ENCODE results near the gene MMP11. TPM values are rescaled to one million over a fixed set of nuclear protein-coding genes. Genes with fewer than 3 reads are reported as not detected.

The MMP11 gene
- total and polyA plus RNA-seq, 4 donors: 0.33 to 33.7 (median 0.61) TPM

DNA sequence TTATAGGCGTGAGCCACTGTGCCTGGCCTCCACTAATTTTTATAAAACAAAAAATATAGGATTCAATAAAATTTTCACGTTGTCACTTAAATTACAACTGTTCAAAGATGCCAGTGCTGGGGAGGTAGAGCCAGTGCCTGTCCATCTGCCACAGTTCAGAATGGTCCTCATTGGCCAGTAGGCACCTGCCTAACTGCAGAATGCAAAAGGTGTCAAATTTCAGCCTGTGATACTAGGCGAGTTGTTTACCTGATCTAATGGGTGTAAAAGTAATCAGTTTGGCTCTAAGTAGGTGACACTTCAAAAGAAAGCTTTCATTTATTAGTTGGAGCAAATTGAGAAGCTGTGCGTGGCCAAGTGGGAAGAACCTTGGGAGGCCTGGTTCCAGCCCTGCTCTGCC, 16.5 kb downstream of the MMP11 start:
- Histone ChIP-seq H3K27me3 (ENCODE audit: control insufficient read depth in 4 of 4, insufficient read depth in 4 of 4, low read length in 3 of 4) (no peaks in the 10 kb centered on the region), H3K4me3 (ENCODE audit: low read depth in 1 of 3, low read length in 3 of 3) (no peak overlapping the region), H3K9ac (ENCODE audit: low read depth in 1 of 2, low read length in 2 of 2) (no peak overlapping the region), H3K36me3 (ENCODE audit: control insufficient read depth in 4 of 4, insufficient read depth in 3 of 4, low read depth in 1 of 4, low read length in 3 of 4) (peaks cover 3 to 15% (median 5%) of the 10 kb centered on the region in 4 donors), H3K27ac (ENCODE audit: low read depth in 1 of 2, low read length in 2 of 2) (no peak overlapping the region), H3K9me3 (ENCODE audit: control insufficient read depth in 4 of 4, low read length in 3 of 4) (no peaks in the 10 kb centered on the region), H3K4me1 (ENCODE audit: control insufficient read depth in 4 of 4, insufficient read depth in 4 of 4, low read length in 3 of 4) (peaks cover 3 to 29% (median 20%) of the 10 kb centered on the region in 4 donors)
- TF ChIP-seq HNF4A (conservative IDR thresholded peaks at IDR 0.05) (no peak), FOXA1 (IDR thresholded peaks at IDR 0.05) (no peak), EGR1 (IDR thresholded peaks at IDR 0.05; ENCODE audit: low read depth in 2 of 2) (no peak), JUND (IDR thresholded peaks at IDR 0.05) (no peak), FOXA2 (IDR thresholded peaks at IDR 0.05) (no peak), HNF4G (IDR thresholded peaks at IDR 0.05) (no peak), RAD21 (IDR thresholded peaks at IDR 0.05) (no peak), YY1 (IDR thresholded peaks at IDR 0.05) (no peak), SP1 (IDR thresholded peaks at IDR 0.05) (no peak)
- TF ChIP-seq, protein P1, sequence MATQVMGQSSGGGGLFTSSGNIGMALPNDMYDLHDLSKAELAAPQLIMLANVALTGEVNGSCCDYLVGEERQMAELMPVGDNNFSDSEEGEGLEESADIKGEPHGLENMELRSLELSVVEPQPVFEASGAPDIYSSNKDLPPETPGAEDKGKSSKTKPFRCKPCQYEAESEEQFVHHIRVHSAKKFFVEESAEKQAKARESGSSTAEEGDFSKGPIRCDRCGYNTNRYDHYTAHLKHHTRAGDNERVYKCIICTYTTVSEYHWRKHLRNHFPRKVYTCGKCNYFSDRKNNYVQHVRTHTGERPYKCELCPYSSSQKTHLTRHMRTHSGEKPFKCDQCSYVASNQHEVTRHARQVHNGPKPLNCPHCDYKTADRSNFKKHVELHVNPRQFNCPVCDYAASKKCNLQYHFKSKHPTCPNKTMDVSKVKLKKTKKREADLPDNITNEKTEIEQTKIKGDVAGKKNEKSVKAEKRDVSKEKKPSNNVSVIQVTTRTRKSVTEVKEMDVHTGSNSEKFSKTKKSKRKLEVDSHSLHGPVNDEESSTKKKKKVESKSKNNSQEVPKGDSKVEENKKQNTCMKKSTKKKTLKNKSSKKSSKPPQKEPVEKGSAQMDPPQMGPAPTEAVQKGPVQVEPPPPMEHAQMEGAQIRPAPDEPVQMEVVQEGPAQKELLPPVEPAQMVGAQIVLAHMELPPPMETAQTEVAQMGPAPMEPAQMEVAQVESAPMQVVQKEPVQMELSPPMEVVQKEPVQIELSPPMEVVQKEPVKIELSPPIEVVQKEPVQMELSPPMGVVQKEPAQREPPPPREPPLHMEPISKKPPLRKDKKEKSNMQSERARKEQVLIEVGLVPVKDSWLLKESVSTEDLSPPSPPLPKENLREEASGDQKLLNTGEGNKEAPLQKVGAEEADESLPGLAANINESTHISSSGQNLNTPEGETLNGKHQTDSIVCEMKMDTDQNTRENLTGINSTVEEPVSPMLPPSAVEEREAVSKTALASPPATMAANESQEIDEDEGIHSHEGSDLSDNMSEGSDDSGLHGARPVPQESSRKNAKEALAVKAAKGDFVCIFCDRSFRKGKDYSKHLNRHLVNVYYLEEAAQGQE (IDR thresholded peaks at IDR 0.05): no peak
- TF ChIP-seq, protein P2, sequence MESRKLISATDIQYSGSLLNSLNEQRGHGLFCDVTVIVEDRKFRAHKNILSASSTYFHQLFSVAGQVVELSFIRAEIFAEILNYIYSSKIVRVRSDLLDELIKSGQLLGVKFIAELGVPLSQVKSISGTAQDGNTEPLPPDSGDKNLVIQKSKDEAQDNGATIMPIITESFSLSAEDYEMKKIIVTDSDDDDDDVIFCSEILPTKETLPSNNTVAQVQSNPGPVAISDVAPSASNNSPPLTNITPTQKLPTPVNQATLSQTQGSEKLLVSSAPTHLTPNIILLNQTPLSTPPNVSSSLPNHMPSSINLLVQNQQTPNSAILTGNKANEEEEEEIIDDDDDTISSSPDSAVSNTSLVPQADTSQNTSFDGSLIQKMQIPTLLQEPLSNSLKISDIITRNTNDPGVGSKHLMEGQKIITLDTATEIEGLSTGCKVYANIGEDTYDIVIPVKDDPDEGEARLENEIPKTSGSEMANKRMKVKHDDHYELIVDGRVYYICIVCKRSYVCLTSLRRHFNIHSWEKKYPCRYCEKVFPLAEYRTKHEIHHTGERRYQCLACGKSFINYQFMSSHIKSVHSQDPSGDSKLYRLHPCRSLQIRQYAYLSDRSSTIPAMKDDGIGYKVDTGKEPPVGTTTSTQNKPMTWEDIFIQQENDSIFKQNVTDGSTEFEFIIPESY (IDR thresholded peaks at IDR 0.05): no peak
- TF ChIP-seq, protein P3, sequence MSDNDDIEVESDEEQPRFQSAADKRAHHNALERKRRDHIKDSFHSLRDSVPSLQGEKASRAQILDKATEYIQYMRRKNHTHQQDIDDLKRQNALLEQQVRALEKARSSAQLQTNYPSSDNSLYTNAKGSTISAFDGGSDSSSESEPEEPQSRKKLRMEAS (IDR thresholded peaks at IDR 0.05): no peak
- WGBS: 78% methylated on average over 4 of the region's 4 CpGs
- no peak for DNase-seq (ENCODE audit: low spot score)

DNA sequence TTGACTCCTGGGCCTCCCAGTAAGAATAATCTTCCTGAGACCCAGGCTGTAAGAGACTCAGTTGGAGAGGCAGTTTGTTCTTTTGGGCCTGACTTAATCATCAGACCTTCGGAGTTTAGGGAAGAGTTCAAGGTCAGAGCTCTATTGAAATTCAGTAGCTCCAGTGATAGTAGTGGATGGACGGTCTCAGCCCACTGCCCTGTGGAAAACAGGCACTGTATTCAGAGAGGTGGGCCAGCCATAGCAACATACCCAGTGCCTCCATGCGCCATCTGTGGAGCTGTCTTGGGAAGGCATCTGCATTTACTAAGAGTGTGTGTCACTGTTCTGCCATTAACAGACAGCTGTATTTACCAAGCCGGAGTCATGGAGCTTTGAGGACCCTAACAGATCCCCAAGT, 17.0 kb downstream of the MMP11 start:
- H3K4me1 ChIP-seq (ENCODE audit: control insufficient read depth in 4 of 4, insufficient read depth in 4 of 4, low read length in 3 of 4): peaks cover 3 to 24% (median 16%) of the 10 kb centered on the region in 4 donors
- 71% methylated on average over 4 of the region's 4 CpGs for WGBS
- no peak for DNase-seq (ENCODE audit: low spot score)
- no peak overlapping the region for H3K4me3 ChIP-seq (ENCODE audit: low read depth in 1 of 3, low read length in 3 of 3)
- H3K36me3 ChIP-seq (ENCODE audit: control insufficient read depth in 4 of 4, insufficient read depth in 3 of 4, low read depth in 1 of 4, low read length in 3 of 4): peaks cover 3 to 19% (median 7%) of the 10 kb centered on the region in 4 donors
- H3K9ac ChIP-seq (ENCODE audit: low read depth in 1 of 2, low read length in 2 of 2): no peak overlapping the region
- no peak overlapping the region for H3K27ac ChIP-seq (ENCODE audit: low read depth in 1 of 2, low read length in 2 of 2)
- H3K9me3 ChIP-seq (ENCODE audit: control insufficient read depth in 4 of 4, low read length in 3 of 4): no peaks in the 10 kb centered on the region
- no peak for TF ChIP-seq JUND (IDR thresholded peaks at IDR 0.05)
- TF ChIP-seq GABPA (IDR thresholded peaks at IDR 0.05 in 1 of 2, conservative IDR thresholded peaks at IDR 0.05 in 1 of 2): no peak
- TF ChIP-seq TAF1 (conservative IDR thresholded peaks at IDR 0.05): no peak
- TF ChIP-seq HNF4G (IDR thresholded peaks at IDR 0.05): no peak
- TF ChIP-seq, protein P1 (IDR thresholded peaks at IDR 0.05): no peak
- no peak for TF ChIP-seq YY1 (IDR thresholded peaks at IDR 0.05)
- peak; percentile 21 to 31 for TF ChIP-seq HNF4A (conservative IDR thresholded peaks at IDR 0.05)
- no peaks in the 10 kb centered on the region for H3K27me3 ChIP-seq (ENCODE audit: control insufficient read depth in 4 of 4, insufficient read depth in 4 of 4, low read length in 3 of 4)

Data from liver (tissue), 9 donors.